ENCODE measurements around the gene LRRN4CL. TPM values are rescaled to one million over a fixed set of nuclear protein-coding genes. Genes with fewer than 3 reads are reported as not detected.

LRRN4CL gene
- total and polyA plus RNA-seq, 9 of the 15 experiments (the other 6 are each of a cell fraction or from before 2014, with no cell fraction given): 0.03 to 0.11 (median 0.05) TPM; not detected in 4

GRCh38 chr11:62678770-62679696 lies 10.3 kb downstream of the LRRN4CL start, which contains the start of gene UBXN1 (continued):
- TF ChIP-seq THRB (CRISPR knock-in tag; conservative IDR thresholded peaks at IDR 0.05): no peak
- 0 out of 2 replicates have a peak, but pooled peaks have one; percentile 39 for TF ChIP-seq FOXJ2 (tag; IDR thresholded peaks at IDR 0.05)
- no peak for TF ChIP-seq ARID2 (IDR thresholded peaks at IDR 0.05)
- peak; percentile 80 for TF ChIP-seq E2F8 (IDR thresholded peaks at IDR 0.05; ENCODE audit: low read depth, partially characterized antibody)
- TF ChIP-seq ZFP30 (CRISPR knock-in tag; IDR thresholded peaks at IDR 0.05; ENCODE audit: borderline replicate concordance): no peak
- TF ChIP-seq TOE1 (IDR thresholded peaks at IDR 0.05; ENCODE audit: borderline replicate concordance): peak; percentile 97
- no peak for TF ChIP-seq TOE1 (CRISPR knock-in tag; IDR thresholded peaks at IDR 0.05; ENCODE audit: borderline replicate concordance, low read depth)
- TF ChIP-seq NR1H2 (CRISPR knock-in tag; IDR thresholded peaks at IDR 0.05): peak; percentile 88; the same call in 1 of the 2 replicates
- no peak for TF ChIP-seq GTF2F1 (IDR thresholded peaks at IDR 0.05; ENCODE audit: low read depth, low read length)
- TF ChIP-seq SIN3B (IDR thresholded peaks at IDR 0.05; ENCODE audit: low read depth): peak; percentile 90; the same call in 1 of the 2 replicates
- no peak for TF ChIP-seq PRMT5 (CRISPR knock-in tag; IDR thresholded peaks at IDR 0.05)
- no peak for TF ChIP-seq HSF4 (CRISPR knock-in tag; IDR thresholded peaks at IDR 0.05; ENCODE audit: borderline replicate concordance)
- TF ChIP-seq ADNP (tag; IDR thresholded peaks at IDR 0.05): no peak
- TF ChIP-seq NFATC3 (IDR thresholded peaks at IDR 0.05): no peak
- TF ChIP-seq CREBBP (IDR thresholded peaks at IDR 0.05; ENCODE audit: low read depth, low read length): no peak
- peak; percentile 99 for TF ChIP-seq USF1 (CRISPR knock-in tag; IDR thresholded peaks at IDR 0.05)
- TF ChIP-seq CTBP1 (IDR thresholded peaks at IDR 0.05; ENCODE audit: borderline replicate concordance): peak; percentile 25; the same call in 1 of the 2 replicates
- no peak for TF ChIP-seq BRF1 (IDR thresholded peaks at IDR 0.05; ENCODE audit: borderline replicate concordance, extremely low read depth, insufficient read length)
- TF ChIP-seq NFIC (IDR thresholded peaks at IDR 0.05): peak; percentile 64; the same call in 1 of the 2 replicates
- TF ChIP-seq CBFA2T3 (IDR thresholded peaks at IDR 0.05): no peak
- TF ChIP-seq MAX (CRISPR knock-in tag; IDR thresholded peaks at IDR 0.05): peak; percentile 79
- no peak for TF ChIP-seq NELFE (IDR thresholded peaks at IDR 0.05; ENCODE audit: insufficient read depth, insufficient read length)
- TF ChIP-seq ARHGAP35 (IDR thresholded peaks at IDR 0.05; ENCODE audit: partially characterized antibody): no peak
- TF ChIP-seq MAZ (CRISPR knock-in tag; conservative IDR thresholded peaks at IDR 0.05 in 1 of 2, IDR thresholded peaks at IDR 0.05 in 1 of 2): peak; percentile 56 to 69; a peak in 3 of 4 replicates

All from K562 (cell line).